NT2/D1 (cell line): Measurements from ENCODE around the gene CSAG3.
"Not testable (repeated sequence)": the region's sequence is repeated elsewhere in the genome, so short reads cannot be mapped to it uniquely, and the experiment has no call there.

ENCODE experiments used
- DNase-seq: peaks from one replicate; pipeline ENCODE4 v3.0.0-alpha.2; 2011; ENCODE audit warnings: low read depth, low spot score
- H3K27me3 ChIP-seq: 2 replicates; pipeline ENCODE4 v1.6.0; 2011; ENCODE audit warnings: mild to moderate bottlenecking; ENCODE audit not compliant: insufficient read length, insufficient read depth
- H3K36me3 ChIP-seq: 2 replicates; pipeline ENCODE4 v1.6.1; 2011; ENCODE audit warnings: mild to moderate bottlenecking, low read length, mixed read lengths; ENCODE audit not compliant: insufficient read depth, insufficient read length
- H3K4me1 ChIP-seq: 2 replicates; pipeline ENCODE4 v1.5.1; 2011; ENCODE audit not compliant: insufficient read depth, insufficient read length
- H3K4me3 ChIP-seq: 2 replicates; pipeline ENCODE4 v1.5.1; 2011; ENCODE audit warnings: low read depth; ENCODE audit not compliant: insufficient read length
- H3K9ac ChIP-seq: 2 replicates; pipeline ENCODE4 v1.6.0; 2011; ENCODE audit warnings: low read depth; ENCODE audit not compliant: insufficient read length
- H3K9me3 ChIP-seq: 2 replicates; pipeline ENCODE4 v1.5.1; 2011; ENCODE audit warnings: mild to moderate bottlenecking, low read length; ENCODE audit not compliant: insufficient read depth
- SUZ12 ChIP-seq: IDR thresholded peaks from 2 replicates; pipeline ENCODE4 v1.6.1; 2011; ENCODE audit not compliant: insufficient read length, insufficient read depth; ENCODE audit errors: extremely low read depth
- YY1 ChIP-seq: IDR thresholded peaks from 2 replicates; pipeline ENCODE4 v1.6.1; 2011; ENCODE audit not compliant: insufficient read length, insufficient read depth
- ZNF274 ChIP-seq: IDR thresholded peaks from 2 replicates; pipeline ENCODE4 v1.6.1; 2011; ENCODE audit warnings: mild to moderate bottlenecking, low read depth, low read length

CSAG3 gene

GRCh38 chrX:152735860-152736511, 23.0 kb upstream of the CSAG3 start:
- DNase-seq = no peak
- H3K27me3 ChIP-seq = no peaks in the 10 kb centered on the region
- TF ChIP-seq ZNF274 (no peak), YY1 (no peak), SUZ12 (no peak)
- no peak overlapping the region for H3K9ac ChIP-seq
- H3K4me1 ChIP-seq = no peaks in the 10 kb centered on the region
- no peaks in the 10 kb centered on the region for H3K36me3 ChIP-seq
- no peak overlapping the region for H3K4me3 ChIP-seq
- H3K9me3 ChIP-seq = no peaks in the 10 kb centered on the region

- not testable (repeated sequence) for H3K27me3 ChIP-seq
Measured at GRCh38 chrX:152736528-152736927, 22.5 kb upstream of the CSAG3 start.

GRCh38 chrX:152738560-152738959, 20.5 kb upstream of the CSAG3 start:
- DNase-seq = no peak
- Histone ChIP-seq H3K9ac (no peak overlapping the region), H3K27me3 (no peaks in the 10 kb centered on the region), H3K9me3 (no peaks in the 10 kb centered on the region), H3K4me1 (no peaks in the 10 kb centered on the region), H3K36me3 (no peaks in the 10 kb centered on the region), H3K4me3 (no peak overlapping the region)
- TF ChIP-seq YY1 (no peak), SUZ12 (no peak), ZNF274 (no peak)

More at GRCh38 chrX:152736528-152736927, 22.5 kb upstream of the CSAG3 start:
- H3K4me3 ChIP-seq, H3K9me3 ChIP-seq, DNase-seq, H3K36me3 ChIP-seq, H3K4me1 ChIP-seq, H3K9ac ChIP-seq: not testable (repeated sequence)

GRCh38 chrX:152753686-152754650, 5.0 kb upstream of the CSAG3 start, which contains the start of gene MAGEA2:
TSS of gene MAGEA2 (minus strand) at chrX:152753842. CDS start at chrX:152751363, 2,479 bp downstream.
- not testable (repeated sequence) for H3K9me3 ChIP-seq, H3K9ac ChIP-seq

GRCh38 chrX:152754871-152755270, 4.1 kb upstream of the CSAG3 start:
- not testable (repeated sequence) for H3K9ac ChIP-seq, H3K36me3 ChIP-seq, H3K4me1 ChIP-seq, DNase-seq, H3K4me3 ChIP-seq, H3K9me3 ChIP-seq, H3K27me3 ChIP-seq

More at GRCh38 chrX:152753686-152754650, 5.0 kb upstream of the CSAG3 start, which contains the start of gene MAGEA2:
- H3K4me1 ChIP-seq, H3K4me3 ChIP-seq, DNase-seq, H3K27me3 ChIP-seq, H3K36me3 ChIP-seq: not testable (repeated sequence)

GRCh38 chrX:152759544-152759943, 526 bp downstream of the CSAG3 start:
- H3K36me3 ChIP-seq, H3K4me3 ChIP-seq, H3K4me1 ChIP-seq, H3K27me3 ChIP-seq, H3K9me3 ChIP-seq, H3K9ac ChIP-seq, DNase-seq: not testable (repeated sequence)

- not testable (repeated sequence) for H3K4me3 ChIP-seq, H3K36me3 ChIP-seq, H3K9ac ChIP-seq, DNase-seq, H3K4me1 ChIP-seq, H3K9me3 ChIP-seq, H3K27me3 ChIP-seq
Measured at GRCh38 chrX:152761582-152761981, 2.6 kb downstream of the CSAG3 start.

- H3K27me3 ChIP-seq, H3K36me3 ChIP-seq, H3K9me3 ChIP-seq, H3K9ac ChIP-seq, DNase-seq, H3K4me1 ChIP-seq, H3K4me3 ChIP-seq: not testable (repeated sequence)
Measured at GRCh38 chrX:152766562-152766961, 7.5 kb downstream of the CSAG3 start.

GRCh38 chrX:152769549-152770289, 10.7 kb downstream of the CSAG3 start, which contains the start of gene MAGEA6:
TSS of gene MAGEA6 (minus strand) at chrX:152769689. CDS start at chrX:152767650, 2,039 bp downstream.
- not testable (repeated sequence) for H3K27me3 ChIP-seq, H3K36me3 ChIP-seq, DNase-seq, H3K4me3 ChIP-seq, H3K9me3 ChIP-seq, H3K4me1 ChIP-seq, H3K9ac ChIP-seq

GRCh38 chrX:152787062-152787461, 28.0 kb downstream of the CSAG3 start:
- H3K4me3 ChIP-seq, H3K4me1 ChIP-seq, H3K36me3 ChIP-seq, H3K27me3 ChIP-seq, H3K9me3 ChIP-seq, DNase-seq, H3K9ac ChIP-seq: not testable (repeated sequence)
